Stimulated activated naive CD4-positive, alpha-beta T cell (primary cell): ENCODE measurements around the gene DUSP9.
"Not testable (repeated sequence)": the region's sequence is repeated elsewhere in the genome, so short reads cannot be mapped to it uniquely, and the experiment has no call there.

Experiments used
- DNase-seq, 6 experiments: peaks; one replicate each; lab custom pipeline; 2025; lab: John Stamatoyannopoulos, UW

The DUSP9 gene

GRCh38 chrX:153671589-153672530, 24.9 kb downstream of the DUSP9 start:
- no peak for DNase-seq

DNA sequence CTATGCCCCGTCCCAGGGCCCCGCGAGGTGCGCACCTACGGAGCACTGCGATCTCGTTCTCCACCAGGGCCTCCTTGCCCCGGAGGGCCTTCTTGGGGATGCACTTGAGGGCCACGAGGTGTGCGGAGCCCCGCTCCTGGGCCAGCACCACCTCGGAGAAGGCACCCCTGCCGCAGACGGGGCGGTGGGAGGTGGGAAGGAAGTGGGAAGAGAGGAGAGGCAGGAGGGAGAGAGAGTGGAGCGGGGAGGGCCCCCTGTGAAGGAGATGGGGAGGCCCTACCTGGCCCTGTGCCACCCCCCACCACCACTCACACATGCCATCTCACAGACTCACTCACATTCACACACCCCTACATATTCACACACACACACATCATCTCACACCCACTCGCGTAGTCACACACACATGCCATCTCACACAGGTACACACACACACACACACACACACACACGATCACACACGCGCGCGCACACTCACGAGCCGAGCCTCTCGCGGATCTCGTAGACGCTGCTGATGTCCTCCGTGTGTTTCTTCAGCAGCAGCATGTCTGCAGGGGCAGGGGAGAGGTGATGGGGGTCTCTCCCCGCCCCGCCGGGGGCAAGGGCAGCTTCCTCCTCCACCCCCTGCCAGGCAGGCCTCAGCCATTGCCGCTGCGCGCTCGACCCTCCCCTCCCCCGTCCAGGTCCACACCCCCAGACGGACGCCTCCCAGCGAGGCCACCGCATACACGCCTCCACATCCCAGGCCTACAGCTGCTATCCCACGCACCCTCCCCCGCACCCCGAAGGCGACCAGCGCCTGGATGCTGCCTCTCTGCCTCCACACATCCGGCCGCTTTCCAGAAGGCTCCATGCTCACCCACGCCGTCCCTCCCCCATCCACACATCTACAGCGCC, 25.8 kb downstream of the DUSP9 start:
- no peak for DNase-seq

- DNase-seq = no peak
These were observed 26.6 kb downstream of the DUSP9 start, which contains the start of gene PNCK for GRCh38 chrX:153673428-153674218. Gene PNCK, minus strand, starts transcription at chrX:153673813. Its CDS starts 737 bp downstream, at chrX:153673076.

GRCh38 chrX:153674219-153674851, 27.3 kb downstream of the DUSP9 start:
- no peak for DNase-seq

DNA sequence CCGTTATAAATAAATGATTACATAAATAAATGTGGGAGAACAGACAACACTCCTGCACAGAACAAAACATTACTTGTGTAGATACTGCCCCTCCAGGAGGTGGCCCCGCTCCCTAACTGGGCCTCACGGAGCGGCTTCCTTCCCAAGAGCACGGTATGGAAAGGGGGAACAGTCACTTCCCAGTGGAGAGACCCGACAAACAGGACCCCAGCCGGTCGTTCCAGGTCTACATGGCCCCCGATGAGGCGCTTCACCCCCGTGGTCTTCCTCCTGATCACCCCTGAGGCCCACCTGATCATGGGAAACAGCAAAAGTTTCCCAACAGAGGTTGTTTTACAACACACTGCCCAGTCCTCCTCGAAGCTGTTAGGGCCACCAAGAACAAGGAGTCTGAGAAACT, 34.2 kb downstream of the DUSP9 start:
- no peak for DNase-seq

DNA sequence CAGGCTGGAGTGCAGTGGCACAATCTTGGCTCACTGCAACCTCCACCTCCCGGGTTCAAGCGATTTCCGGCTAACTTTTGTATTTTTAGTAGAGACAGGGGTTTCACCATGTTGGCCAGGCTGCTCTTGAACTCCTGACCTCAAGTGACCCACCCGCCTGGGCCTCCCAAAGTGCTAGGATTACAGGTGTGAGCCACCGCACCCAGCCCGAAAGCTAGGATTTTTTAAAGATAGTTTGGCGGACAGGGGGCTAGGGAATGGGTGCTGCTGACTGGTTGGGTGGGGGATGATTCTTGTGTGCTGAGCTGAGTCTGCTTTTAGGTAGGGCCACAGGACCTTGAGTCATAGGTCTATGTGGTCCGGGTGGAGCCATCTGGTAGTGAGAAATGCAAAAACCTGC, 36.5 kb downstream of the DUSP9 start:
- DNase-seq = not testable (repeated sequence)

GRCh38 chrX:153684467-153685155, 37.6 kb downstream of the DUSP9 start:
- no peak for DNase-seq

DNA sequence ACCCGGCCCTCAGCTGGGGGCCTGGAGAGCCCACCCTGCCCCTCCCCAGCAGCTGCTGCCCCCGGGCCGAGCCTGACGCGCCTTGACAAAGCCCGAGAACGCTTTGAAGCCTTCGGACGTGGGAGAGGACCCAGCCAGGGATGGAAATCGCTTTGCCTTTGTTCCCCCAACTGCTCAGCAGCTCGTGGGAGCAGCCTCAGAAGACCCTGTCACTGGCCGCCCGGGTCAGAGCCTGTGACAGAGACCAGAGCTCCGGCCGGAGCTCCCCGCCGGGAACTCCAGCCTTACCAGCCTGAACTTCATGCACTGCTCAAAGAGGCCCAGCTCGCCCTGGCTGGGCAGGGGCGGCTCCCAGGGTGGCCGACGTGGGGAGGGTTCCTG, 38.1 kb downstream of the DUSP9 start:
- no peak for DNase-seq

DNA sequence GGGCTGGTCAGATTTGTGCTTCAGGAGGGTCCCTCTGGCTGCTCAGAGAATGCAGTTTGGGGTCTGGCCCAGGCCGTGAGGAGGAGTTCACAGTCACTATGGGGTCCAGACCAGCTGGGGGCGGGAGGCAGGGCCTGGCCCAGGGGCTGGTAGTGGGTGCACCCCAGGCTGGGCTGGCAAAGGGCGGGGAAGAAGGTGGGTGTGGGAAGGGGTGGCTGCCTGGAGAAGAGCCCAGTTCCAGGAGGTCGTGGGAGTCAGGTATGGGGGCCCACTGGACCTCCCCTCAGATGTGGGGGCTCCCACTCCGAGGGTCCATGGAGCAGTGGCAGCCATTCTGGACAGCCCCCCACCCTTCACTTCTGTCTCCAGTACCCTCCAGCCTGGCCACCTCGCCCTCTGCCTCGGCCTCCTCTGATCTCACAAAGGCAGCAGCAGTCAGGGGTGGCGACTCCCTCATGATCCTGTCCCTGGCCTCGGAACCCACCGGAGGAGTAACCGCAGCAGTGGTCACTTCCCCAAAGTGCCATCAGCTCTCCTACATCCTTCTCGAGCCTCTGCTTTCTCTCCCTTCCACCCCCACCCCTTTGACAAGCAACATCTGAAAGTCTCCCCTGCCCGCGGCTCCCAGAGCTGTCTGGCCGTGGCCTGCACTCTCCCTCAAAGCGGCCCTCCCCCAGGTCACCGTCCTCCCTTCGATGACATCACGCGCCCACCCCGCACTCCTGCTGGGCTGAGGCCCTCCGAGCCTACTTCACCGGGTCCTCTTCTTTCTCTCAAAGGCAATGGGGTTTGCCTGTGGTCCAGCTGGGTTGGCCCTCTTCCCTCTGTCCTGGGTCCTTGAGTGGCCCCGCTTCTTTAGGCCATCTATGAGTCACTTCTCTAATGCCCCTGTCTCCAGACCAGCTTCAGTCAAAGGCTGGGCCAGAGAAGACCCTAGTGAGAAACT, 39.0 kb downstream of the DUSP9 start:
- DNase-seq = no peak

- DNase-seq = no peak
These were observed 39.7 kb downstream of the DUSP9 start for GRCh38 chrX:153686711-153687110.

DNA sequence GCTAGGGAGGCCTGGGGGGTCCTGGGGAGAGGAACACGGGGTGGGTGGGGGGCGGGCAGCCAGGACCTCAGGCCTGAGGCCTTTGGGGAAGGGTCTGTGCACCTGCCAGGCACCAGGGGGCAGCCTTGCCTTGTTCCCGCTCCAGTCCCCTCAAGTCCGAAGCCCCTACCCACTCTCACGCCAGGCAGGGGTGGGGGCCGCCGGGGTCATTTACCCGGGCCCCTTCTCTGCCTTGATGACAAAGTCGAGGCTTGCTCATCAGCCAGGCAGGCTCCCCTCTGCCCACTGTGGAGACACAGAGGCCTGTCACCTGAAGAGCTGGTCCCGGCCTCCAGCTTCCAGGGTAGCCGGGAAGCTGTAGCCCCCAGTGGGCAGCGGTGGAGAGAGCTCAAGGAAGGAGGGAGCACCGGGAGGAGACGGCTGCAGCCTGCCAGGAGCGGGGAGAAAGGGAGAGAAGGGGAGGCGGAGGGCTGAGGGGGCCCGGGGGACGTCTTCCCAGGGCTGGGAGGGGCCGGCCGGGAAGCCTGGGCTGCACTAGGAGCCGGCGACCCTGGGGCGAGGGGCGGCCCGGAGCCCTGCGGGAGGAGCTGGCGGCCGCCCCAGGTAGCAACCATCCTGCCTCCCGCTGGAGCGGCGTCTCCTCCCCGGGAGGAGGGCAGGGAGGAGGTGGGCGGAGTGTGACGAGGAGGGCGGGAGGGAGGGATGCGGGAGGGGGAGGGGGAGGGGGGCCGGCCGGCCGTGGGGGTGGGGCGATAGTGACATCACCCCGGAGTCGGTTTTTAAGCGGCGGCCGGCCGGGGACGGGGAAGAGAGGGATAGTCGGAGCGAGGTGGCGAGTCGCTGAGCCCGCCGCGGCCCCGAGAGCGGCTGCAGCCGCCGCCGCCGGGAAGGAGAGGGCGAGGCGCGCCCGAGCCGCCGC, 40.4 kb downstream of the DUSP9 start, which contains the start of gene SLC6A8:
Gene SLC6A8, plus strand, starts transcription at position 806 of the 919 bp plus-strand sequence. CDS start 649 bp downstream, outside the sequence.
- DNase-seq = peak in 3 of 6 experiments; percentile 10 to 34 (median 16)

- no peak for DNase-seq
These were observed 41.1 kb downstream of the DUSP9 start for GRCh38 chrX:153688071-153688470.

- no peak for DNase-seq
These were observed 41.5 kb downstream of the DUSP9 start for GRCh38 chrX:153688506-153688905.

GRCh38 chrX:153688911-153689590, 42.0 kb downstream of the DUSP9 start:
- no peak for DNase-seq

- no peak for DNase-seq
These were observed 42.9 kb downstream of the DUSP9 start for GRCh38 chrX:153689654-153690465.

- DNase-seq = no peak
These were observed 43.5 kb downstream of the DUSP9 start for GRCh38 chrX:153690466-153690865.
